GM12801 (cell line): ENCODE data around the gene PABPN1.

Experiments
- TF ChIP-seq, protein P1 (sequence below): IDR thresholded peaks from one replicate; pipeline ENCODE4 v1.5.1; 2011; ENCODE audit warnings: control low read depth; ENCODE audit not compliant: insufficient read length; ENCODE audit errors: extremely low read depth

Gene PABPN1

DNA sequence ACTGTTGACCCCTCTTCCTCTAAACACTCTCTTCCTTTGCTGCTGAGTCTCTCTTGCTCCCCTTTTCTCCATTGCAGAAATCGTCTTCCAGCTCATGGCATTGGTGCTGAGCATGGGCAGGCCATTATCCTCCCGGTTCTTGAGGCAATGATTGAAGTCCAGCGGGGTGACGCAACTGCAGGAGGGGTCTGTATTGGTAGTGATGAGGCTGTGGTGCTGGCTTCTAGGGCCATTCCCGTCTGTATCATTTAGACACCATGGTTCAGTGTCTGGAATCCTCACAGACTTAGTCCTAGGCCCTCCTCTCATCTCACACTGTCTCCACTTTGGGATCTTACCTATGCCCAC is 32.1 kb downstream of the PABPN1 start:
- TF ChIP-seq, protein P1, sequence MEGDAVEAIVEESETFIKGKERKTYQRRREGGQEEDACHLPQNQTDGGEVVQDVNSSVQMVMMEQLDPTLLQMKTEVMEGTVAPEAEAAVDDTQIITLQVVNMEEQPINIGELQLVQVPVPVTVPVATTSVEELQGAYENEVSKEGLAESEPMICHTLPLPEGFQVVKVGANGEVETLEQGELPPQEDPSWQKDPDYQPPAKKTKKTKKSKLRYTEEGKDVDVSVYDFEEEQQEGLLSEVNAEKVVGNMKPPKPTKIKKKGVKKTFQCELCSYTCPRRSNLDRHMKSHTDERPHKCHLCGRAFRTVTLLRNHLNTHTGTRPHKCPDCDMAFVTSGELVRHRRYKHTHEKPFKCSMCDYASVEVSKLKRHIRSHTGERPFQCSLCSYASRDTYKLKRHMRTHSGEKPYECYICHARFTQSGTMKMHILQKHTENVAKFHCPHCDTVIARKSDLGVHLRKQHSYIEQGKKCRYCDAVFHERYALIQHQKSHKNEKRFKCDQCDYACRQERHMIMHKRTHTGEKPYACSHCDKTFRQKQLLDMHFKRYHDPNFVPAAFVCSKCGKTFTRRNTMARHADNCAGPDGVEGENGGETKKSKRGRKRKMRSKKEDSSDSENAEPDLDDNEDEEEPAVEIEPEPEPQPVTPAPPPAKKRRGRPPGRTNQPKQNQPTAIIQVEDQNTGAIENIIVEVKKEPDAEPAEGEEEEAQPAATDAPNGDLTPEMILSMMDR: no peak

DNA sequence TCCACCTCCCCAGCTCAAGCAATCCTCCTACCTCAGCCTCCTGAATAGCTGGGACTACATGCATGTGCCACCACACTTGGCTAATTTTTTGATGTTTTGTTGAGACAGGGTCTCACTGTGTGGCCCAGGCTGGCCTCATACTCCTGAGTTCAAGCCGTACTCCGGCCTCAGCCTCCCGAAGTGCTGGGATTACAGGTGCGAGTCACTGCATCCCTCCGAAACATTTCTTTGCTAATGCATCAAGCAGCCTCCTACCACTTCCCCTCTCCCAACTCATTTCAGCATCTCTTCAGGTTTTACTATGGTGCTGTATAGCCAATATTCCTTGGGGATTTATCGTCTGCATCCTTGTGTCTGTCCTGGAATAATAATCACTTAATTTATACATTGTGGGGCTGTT is 33.7 kb downstream of the PABPN1 start:
- TF ChIP-seq, protein P1: no peak

DNA sequence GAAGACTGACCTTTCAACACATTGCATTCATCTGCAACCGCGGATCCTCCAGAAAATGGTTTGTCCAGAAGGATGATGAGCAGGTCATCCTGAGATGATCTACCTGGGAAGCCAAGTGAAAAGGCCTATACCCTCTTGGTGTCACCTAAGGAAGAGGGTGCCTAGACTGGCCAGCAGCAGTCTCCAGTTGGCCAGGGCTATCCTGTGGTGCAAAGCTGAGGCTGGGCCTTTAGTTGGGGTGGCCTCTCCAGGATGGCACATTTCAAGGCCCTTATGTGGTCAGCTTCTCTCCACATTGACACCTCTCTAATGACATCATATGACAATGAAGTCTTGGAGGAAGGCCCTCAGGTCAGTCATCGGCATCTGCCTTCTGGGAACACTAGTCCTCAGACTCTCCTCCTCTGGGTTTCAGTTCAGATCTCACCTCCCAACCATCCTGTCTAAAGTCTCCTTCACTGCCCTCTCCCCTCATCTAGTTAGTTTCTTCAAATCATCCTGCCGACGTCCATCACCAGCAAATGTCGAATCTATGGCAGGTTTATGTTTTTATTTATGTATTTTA is 34.7 kb downstream of the PABPN1 start:
- TF ChIP-seq, protein P1: no peak

DNA sequence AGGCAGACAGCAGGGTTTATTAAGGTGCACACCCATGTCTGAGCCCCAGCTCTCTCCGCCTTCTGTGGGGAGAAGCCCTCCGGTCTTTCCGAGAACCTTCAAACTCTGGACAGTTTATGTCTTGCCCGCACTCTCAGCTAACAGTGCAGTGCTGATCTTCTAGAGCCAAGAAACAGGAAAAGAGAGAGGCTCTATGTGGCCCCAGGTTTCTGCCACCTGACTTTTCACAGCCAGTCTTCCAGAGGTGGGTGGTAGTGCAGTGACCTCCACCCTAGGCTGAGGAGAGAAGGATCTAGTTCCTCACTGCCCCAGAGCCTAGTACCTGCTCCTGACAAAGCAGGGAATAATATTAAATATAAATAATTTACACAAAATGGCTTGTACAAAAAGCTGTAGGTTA is 35.4 kb downstream of the PABPN1 start:
- TF ChIP-seq, protein P1: no peak

DNA sequence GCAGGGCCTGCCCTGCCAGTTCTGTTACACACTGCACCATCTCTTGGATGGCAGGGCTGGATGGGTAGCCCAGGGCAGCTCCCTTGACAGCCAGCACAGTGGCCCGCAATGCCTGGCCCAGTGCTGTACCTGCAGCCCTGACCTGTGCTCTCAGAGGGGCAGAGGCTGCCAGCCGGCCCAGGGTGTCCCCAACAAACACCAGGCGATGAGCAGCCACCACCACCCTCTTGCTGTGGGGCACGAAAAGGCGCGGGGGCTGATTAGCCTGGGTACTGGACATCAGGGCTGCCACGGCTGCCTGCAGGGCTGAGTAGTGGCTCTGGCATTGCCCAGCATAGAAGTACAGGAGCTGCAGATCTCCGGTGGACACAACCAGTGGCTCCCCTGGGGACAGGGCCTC is 36.0 kb downstream of the PABPN1 start:
- TF ChIP-seq, protein P1: no peak

DNA sequence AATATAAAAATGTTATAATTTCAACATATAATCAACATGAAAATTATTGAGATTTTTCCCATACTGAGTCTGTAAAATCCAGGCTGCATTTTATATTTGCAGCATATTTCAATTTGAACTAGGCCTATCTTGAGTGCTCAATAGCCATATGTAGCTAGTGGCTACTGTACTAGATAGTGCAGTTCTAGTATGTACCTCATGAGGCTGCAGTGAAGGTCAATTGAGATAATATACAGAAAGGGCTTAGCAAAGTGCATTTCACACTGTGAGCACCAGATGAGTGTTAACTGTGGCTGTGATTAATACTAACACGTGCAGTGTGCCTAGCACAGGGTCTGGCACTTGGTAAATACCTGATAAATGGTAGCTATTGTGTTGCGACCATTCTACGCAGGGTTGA is 36.8 kb downstream of the PABPN1 start:
- TF ChIP-seq, protein P1: no peak

DNA sequence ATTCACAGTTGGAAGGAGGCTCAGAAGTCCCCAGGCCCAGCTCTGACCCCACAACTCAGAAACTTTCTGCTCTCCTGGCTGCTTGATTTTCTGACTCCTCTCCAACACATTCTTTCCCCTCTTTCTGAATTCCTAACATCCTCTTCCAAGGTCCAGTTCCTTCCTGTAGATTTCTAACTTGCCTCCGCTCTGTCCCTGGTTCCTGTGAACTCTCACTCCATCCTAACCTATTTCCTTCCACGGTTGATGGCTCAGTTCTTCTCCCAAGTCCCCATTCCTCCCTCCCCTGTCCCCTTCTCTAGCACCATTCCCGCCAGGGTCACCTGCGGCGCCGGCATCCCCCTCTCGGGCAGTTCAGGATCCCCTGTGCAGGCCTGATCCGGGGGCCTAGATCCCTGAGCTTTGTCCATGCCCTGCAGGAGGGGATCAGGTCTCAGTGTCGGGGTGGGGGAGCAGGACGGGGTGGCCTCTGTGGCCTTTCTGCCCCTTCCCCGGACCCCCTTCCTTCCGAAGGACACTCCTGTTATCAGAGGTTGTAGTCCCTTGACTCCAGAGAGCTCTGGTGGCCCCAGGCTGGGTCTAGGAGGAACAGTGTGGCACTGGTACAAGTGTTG is 37.4 kb downstream of the PABPN1 start:
- TF ChIP-seq, protein P1: no peak
